NCI-H1417 (cell line): ENCODE measurements around the gene CAMKK2.
"Not testable (repeated sequence)": the region's sequence is repeated elsewhere in the genome, so short reads cannot be mapped to it uniquely, and the experiment has no call there.

ENCODE experiments used
- DNase-seq, 3 experiments: peaks; one replicate each; lab custom pipeline; 2025; lab: John Stamatoyannopoulos, UW

The CAMKK2 gene

DNA sequence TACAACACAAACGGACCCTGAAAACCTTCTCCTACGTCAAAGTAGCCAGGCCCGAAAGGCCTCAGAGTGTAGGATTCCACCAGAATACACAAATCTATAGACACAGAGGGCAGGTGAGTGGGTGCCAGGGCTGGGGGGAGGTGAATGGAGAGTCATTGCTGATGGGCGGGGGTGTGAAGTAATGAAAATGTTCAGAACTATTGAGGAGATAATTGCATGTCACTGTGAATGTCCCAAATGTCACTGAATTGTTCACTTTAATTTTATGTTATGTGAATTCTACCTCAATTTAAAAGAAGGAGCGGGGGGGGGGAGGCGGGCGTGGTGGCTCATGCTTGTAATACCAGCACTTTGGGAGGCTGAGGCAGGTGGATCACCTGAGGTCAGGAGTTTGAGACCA lies 50.6 kb downstream of the CAMKK2 start:
- no peak for DNase-seq

DNA sequence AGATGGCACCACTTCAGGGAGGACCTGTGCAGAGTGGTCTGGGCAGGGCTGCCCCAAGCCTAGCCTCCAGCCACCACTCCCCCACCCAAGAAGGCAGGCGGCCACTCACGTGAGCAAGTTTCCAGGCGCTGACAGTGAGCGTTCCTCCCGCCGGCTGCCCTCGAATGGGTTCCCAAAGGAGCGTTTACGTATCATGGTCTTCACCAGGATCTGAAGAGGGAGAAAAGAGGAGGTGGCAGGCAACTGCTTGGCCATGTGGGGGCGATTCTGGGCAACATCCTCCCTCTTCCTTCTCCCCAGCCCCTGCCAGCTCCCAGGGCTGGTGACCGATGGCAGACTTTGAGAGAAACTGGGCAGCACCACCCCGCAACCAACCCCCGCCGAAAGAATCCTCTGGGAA lies 51.5 kb downstream of the CAMKK2 start:
- DNase-seq = no peak

DNA sequence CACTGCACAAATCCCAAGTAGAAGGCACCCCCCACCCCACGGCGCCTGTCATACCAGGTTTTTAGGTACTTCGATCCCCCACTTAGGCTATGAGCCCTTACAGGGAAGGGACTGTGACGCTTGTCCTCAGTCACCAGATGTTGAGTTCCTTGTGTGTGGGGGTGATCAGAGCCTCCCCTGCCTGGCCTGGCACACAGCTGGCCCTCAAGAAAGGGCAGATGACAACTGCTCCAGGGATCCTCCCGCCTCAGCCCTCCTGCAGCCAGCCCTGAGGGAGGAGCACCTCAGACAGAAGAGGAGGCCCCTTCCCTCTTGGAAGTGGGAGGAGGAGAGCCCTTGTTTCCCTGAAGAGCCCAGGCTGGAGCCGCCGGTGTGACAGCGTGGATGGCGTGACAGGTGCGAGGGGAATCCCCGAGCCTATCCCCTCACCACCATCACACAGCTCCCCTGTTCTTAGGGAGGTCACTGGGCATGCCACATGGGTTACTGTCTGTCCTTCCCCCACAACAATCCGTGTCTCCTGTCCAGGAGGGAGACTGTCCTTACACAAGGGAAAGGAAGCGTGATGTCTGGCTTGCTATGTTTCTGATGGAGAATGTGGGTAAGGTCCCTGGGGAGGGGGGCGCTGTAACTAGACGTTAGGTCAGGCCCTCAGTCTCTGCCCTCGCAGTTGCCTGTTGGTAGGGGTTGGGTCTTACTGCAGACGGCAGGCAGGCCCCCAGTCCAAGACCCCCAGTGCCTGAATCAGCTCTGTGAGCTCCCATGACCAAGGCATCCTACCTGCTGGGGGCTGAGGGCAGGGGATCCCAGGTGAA lies 55.1 kb downstream of the CAMKK2 start:
- DNase-seq = peak in 1 of 3 experiments; percentile 17

DNA sequence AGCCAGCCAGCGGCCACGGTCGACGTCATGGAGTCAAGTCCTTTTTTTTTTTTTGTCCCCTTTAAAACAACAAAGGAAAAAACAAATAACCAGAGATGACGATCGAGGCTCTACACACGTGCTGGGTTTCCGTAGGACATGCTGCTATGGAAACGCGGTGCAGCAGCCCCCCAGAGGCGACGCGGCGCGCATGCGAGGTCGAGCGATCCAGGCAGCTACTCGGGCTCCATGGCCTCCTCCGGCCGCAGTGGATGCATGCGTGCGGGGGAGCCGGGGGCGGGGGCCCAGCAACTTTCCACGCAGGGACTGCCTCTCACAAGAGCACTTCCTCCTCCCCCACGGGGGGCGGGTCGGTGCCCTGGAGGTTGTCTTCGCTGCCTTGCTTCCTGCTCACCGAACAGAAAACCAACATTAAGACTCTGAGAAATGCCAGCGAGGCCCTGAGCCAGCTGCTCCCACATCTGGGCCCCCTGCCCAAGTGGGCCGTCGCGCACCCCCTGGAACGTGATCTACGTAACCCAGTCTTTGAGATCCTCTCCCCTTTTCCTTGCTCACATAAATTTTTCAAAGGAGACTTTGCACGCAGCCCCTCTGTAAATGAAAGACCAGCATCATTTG lies 55.9 kb downstream of the CAMKK2 start:
- DNase-seq = no peak

DNA sequence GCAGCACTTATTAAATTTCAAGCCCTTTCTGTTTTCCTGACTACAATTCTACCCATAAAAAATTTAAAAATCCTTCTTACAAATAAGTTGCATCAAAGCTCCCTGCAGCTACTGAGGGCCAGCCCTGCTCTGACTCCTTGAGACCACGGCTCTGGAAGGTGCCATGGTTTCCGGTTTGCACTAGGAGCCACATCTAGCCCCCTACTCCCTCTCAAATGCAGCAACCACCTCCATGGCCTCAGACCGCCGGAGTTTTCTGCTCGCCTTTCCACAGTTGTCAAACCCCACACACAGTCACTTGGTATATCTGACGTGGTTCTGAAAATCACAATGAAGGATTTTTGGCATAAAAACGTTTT lies 56.5 kb downstream of the CAMKK2 start:
- no peak for DNase-seq

DNA sequence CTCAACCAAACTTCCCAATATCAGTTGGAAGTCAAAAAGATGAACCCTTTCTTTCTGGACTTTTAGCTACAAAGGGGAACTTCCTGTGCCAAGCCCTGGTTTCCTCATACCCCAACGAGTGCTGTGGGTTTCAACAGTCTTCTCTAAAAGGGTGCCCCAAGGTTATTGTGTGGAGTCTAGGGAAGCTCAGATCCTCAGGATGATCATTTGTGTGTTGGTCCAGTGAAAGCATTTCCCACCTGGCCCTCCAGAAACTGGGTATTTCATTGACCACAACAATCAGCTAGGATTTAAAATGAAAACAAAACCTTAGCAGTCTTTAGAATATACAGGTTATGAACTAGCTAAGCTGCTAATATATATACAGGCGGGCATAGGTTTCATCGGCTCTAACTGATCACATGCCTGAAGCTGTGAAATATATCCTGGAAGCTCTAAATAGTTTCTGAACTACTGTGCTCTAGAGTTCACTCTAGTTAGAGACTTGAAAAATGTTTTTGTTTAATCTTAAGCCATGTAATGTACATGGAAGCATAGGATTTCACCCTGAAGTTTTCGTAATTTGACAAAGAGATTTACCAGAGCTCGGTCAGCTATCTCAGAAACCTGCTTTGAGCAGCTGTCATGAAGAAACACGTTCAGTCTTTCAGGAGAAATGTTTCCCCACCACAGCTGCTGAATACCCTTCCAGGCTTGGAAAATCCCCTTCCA lies 57.0 kb downstream of the CAMKK2 start:
- DNase-seq = no peak

DNA sequence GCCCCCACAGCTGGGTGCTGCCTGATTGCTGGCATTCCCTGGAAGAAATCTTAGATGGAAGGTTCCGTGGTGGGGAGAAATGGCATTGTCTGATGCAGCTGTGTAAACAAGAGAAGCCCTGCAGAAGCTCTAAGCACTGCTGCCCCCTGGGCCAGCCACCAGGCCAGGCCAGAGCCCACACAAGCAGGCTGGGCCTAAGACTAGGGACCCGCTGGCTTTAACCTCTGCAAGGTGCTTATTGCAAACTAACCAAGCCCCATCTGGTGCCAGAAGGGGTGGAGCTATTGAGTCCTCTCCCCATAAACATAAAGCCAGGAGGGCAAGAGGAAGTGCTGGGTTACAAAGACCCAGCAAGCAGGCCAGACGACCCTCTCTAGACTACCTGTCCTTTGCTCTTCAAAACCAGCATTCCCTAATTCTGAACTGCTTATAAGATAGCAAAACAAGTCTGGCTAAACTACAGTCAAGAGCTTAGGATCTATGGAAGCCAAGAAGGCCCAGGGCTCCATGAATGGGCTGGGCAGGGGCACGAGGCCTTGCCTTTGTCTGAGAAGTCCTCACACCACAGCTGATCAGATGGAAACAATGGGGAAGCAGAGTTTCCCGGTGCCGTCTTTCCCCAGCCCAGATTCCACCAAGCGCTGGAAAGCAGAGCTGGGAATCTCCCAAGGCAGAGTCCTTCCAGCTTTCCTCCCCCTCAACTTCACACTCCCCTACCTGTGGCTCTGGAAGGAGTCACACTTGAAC lies 57.7 kb downstream of the CAMKK2 start:
- DNase-seq = peak; percentile 66 to 96 (median 82)

DNA sequence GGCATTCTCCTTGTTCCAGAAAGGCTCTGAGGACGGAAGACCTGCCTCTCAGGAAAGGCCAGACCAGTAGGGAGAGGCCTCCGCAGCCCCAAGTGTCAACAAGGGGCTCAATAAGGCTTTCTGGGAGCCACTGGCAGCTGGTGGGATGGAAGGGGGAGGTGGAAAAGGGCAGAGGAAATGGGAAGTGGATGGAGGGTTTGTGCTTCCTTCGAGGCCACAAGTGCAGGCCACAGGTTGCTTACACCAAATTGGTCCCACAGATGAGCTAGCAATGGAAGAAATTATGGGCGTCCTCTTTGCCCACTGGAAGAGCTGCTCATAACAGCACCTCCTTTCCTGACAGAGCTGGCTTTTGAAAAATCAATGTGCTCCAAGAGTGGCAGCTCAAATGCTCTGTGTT lies 58.4 kb downstream of the CAMKK2 start:
- DNase-seq = no peak

DNA sequence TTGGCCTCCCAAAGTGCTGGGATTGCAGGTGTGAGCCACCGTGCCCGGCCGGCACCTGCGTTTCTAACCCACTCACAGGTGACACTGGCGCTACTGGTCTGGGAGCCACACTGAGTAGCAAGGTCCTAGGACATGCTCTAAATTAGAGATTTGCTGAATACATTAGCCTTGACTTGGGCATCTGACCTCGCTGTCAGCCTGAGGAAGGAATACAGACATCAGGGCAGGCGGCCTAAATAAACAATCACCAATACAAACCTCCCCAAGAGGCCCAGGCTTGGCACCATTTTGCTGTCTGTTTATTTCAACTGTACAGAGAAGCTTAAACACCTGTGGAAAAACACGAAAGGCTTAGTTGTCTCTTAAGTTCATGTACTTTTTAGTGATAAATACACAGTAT lies 59.1 kb downstream of the CAMKK2 start:
- DNase-seq = no peak

DNA sequence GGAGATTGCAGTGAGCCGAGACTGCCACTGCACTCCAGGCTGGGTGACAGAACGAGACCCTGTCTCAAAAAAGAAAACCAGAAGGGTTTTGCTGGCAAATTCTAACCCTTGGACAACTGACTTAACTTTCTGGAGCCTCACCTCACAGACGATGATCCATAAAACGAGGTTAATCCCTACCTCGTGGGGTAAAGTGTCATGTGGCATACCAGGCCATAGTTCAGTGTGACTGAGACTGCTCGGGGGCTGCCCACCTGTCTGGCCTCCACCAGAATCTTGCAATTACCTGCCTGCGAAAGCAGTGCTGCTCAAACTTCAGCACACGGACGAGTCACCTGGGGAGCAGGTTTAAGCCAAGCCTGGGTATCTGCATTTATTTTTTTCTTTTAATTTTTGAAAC lies 59.7 kb downstream of the CAMKK2 start:
- DNase-seq = no peak

DNA sequence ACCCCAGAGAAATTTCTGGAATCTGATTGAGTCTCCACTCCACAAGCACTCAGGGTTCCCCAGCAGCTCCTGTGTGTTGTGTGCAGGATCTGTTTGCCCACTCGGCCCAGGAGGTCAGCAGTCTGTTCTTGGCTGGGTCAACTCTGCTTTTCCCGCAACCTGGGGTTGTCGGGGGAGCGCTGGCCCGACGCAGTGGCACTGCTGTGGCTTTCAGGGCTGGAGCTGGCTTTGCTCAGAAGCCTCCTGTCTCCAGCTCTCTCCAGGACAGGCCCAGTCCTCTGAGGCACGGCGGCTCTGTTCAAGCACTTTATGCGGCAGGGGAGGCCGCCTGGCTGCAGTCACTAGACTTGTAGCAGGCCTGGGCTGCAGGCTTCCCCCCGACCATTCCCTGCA lies 62.9 kb downstream of the CAMKK2 start:
- DNase-seq = no peak

DNA sequence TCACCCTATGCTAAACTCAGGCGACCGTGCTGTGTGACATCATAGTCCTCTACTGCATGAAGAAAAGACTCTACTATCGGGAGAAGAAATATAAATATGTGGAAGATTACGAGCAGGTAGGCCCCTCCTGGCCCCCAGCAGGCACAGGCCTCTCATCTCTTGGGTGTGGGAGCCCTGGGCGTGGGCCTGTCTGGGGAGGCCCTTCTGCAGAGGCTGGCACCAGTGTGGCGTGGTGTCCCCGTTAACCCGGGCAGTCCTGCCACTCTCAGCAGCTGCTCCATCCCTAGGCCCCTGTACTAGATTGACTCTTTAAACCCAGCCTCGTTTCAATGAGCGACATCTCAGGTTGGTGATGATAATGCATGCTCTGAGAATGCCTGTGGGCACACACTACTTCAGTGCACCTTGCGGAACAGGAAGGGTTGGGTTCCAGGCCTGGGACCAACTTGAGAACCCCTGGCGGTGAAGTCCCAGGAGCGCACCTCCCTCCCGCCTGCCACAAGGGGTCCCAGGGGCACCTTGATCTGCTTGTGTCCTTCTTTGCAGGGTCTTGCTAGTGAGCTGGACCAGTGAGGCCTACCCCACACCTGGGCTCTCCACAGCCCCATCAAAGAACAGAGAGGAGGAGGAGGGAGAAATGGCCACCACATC lies 63.4 kb downstream of the CAMKK2 start:
- DNase-seq = no peak

DNA sequence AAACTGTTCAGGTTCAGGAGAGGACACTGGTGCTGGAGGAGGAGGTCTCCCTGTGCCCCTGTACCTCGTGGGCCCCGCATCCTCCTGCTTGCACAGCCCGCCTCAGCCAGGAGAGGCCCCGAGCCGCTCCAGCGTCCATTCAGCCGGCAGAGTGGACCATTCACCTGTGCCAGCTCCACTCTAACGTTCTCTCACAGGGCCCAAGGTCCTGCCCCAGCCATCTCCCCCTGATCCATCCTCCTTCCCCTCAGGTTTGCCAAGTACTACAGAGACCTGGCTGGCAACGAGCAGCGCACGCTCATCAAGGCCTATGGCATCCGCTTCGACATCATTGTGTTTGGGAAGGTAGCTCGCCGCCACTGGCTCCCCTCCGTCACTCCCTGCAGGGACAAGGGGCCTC lies 64.3 kb downstream of the CAMKK2 start:
- DNase-seq = no peak

DNA sequence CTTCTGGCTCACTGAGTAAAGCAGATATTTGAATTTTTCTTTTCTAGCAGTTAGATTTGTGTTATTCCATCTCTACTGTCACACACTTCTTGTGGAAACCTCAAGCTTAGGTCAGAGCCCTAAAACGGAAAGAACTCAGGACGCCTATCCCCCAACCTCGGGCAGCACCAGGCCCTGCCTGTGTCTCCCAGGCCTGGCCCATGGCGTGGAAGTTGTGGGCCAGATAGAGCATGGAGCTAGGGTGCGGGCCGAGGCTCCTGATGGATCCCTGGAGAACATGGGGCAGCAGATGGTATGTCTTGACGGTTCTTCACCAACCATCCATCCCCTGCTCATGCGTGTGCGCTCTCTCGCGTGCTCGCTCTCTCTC lies 66.0 kb downstream of the CAMKK2 start:
- no peak for DNase-seq

DNA sequence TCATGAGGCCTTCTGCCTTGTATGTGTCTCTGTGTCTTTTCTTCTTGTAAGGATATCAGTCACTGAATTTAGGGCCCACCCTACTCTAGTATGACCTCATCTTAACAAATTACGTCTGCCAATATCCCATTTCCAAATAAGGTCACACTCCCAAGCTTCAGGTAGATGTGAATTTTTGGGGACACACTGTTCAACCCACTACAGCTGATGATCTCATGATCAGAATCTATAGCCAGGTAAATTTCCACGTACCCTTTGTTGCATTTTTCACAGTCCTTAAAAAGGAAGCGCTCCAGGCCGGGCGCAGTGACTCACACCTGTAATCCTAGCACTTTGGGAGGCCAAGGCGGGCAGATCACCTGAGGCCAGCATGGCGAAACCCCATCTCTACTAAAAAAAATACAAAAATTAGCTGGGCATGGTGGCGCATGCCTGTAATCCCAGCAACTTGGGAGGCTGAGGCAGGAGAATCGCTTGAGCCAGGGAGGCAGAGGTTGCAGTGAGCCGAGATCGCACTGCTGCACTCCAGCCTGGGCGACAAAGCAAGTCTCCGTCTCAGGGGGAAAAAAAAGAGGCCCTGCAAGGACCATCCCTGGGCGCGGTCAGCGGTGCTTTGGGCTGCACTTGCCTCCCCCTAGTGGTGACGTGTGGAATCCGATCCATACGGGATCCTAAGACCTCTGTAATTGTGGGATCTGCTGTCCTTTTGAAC lies 66.5 kb downstream of the CAMKK2 start:
- peak; percentile 9 to 82 (median 58) for DNase-seq

DNA sequence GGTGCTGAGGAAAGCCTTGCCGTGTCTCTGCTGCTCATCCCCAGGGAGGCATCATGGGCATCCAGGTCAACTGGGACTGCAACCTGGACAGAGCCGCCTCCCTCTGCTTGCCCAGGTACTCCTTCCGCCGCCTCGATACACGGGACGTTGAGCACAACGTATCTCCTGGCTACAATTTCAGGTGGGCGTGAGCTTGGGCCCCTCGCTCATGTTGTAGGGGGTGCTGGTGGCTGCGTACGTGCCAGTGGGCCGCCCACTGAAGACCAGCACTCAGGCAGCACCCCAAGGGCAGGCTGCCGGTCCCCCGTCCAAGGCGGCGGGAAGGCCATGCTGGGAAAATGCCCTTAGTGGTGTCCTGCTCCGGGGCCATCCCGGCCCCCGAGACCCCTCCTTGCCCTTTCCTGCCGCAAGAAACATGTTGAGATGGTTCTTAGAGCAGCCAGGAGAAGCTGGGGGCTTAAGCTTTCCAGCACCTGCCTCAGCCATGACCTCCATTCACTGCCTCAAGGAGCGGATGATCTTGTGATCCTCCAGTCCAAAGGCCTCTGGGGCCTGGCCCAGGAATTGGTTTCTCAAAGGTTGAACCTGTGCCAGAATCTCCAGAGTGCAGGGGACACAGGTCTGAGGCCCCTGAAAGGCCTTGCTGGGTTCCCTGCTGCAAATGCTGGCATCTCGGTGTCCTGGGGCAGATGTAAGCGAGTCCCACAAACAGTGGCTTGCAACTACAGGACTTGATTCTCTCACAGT lies 67.4 kb downstream of the CAMKK2 start:
- DNase-seq = no peak

DNA sequence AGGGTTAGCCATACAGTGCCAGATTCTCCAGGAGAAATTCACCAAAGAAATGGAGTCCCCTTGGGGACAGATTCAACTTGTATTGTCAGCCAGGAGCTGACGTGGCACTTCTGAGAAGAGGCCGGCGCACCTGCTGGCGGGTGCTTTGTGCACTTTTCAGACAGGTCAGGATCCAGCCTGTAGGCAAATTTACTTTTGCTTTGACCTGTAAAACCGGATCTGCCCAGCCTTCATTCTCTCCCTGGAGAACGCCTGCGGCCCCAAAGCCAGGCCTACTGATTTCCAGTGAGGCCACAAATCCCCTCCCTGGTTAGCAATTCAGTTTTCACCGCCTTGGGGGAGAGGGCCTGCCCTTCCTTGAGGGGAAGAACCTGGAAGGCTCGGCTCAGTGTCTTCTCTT lies 69.2 kb downstream of the CAMKK2 start:
- peak; percentile 72 to 90 (median 75) for DNase-seq

DNA sequence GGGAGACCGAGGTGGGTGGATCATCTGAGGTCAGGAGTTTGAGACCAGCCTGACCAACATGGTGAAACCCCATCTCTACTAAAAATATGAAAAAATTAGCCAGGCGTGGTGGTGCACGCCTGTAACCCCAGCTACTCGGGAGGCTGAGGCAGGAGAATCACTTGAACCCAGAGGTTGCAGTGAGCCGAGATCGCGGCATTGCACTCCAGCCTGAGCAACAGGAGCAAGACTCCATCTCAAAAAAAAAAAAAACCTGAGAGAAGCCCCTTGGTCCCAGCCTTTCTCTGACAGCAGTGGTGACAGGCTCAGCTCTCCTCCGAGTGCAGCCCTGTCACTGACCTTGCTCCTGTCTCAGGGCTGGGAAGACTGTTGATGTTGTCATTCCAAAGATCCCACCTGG lies 69.6 kb downstream of the CAMKK2 start:
- not testable (repeated sequence) for DNase-seq

DNA sequence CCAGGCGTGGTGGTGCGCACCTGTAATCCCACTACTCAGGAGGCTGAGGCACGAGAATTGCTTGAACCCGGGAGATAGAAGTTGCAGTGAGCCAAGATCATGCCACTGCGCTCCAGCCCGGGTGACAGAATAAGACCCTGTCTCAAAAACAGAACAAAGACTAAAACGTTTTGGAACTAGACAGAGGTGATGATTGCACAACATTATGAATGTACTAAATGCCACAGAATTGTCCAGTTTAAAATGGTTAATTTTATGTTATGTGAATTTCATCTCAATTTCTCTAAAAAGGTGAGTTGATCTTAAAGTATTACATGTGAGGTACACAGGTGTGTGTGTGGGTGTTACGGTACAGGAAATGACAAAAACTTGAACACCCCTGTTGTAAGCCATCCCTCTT lies 70.1 kb downstream of the CAMKK2 start:
- DNase-seq = no peak

DNA sequence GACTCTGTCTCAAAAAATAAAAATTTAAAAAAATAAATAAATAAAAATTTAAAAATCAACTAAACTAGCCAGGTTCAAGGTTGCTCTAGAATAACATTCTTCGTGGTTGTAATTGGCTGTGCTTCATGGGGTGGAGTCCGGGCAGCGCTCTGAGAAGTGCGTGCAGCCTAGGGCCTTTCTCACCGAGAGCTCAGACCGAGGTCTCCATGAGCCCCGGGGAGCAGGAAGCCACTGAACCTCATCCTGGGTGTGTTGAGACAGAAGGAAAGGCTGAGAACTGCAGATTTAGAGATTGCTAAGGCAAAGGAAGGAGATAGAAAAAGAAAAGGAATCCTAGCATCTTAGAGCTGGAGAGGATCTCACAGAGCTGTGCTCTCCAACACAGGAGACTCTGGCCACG lies 71.9 kb downstream of the CAMKK2 start:
- no peak for DNase-seq
